Measurements from ENCODE around the gene TRIOBP.
A peak's percentile ranks its signal among the peaks of the same experiment; 100 is the strongest.
"Not testable (repeated sequence)": the region's sequence is repeated elsewhere in the genome, so short reads cannot be mapped to it uniquely, and the experiment has no call there.

The TRIOBP gene

GRCh38 chr22:37778370-37779009 lies 81.6 kb downstream of the TRIOBP start:
- DNase-seq = no peak

DNA sequence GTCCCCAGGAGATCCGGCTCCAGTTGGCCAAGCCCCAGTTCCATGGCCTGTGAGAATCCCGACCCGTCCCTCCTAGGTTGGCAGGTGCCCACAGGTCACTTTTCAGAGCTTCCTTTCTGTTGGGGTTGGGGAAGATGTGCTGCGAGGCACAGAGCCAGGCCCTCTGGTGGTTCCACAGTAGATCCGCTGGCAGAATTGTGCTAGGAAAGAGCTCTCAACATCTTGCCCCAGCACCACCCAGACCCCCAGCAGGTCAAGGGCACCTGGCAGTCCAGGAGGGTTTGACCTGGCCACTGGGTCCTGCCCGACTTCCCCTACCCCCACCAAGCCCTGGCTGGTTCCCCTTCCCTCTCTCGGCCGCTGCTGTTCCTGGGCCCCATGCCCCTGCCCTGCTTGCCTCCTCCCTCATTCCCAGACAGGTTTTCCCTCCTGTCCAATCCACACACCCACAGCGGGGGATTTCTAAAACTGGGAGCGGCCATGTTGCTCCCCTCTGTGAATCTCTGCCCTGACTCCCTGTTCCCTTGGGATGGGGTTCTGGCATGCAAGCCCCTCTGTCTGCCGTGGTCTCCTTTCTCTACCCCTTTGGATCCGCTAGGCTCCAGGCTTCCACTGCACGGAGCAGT lies 84.7 kb downstream of the TRIOBP start:
- no peak for DNase-seq

DNA sequence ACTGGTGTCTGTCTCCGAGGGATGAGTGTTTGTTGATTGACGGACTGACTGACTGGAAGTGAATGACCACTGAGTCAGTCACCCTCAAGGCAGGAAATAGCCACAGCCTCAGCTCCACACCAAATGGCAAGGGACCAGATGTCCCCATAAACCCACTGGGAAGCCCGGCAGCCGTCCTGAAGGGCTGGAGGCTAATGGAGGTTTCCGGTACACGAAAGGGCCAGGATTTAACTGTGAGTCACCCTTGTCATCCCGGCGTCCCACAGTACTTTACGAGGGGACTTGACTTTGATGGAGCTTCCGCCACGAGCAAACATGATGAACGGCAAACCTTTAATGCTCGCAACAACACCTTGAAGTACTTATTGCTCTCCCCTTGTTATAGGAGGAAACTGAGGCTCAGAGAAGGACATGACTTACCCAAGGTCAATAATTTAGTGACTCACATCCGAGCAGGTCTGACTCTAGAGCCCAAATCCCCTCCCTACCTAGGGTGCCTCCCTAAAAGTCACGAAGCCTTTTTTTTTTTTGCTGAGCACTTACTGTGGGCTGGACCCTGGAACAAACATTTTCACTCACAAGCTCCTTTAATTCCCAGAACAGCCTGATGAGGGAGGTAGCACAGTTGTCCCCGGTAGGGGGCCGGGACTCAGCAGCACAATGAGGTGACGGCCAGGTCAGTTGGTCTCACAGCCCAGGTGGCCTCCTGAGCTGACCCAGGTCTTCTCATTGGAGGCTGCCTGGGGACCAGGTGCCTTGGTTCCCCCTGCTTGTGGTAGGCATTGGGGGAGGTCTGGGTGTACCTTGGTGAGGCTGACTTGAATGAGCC lies 85.7 kb downstream of the TRIOBP start:
- no peak for DNase-seq

DNA sequence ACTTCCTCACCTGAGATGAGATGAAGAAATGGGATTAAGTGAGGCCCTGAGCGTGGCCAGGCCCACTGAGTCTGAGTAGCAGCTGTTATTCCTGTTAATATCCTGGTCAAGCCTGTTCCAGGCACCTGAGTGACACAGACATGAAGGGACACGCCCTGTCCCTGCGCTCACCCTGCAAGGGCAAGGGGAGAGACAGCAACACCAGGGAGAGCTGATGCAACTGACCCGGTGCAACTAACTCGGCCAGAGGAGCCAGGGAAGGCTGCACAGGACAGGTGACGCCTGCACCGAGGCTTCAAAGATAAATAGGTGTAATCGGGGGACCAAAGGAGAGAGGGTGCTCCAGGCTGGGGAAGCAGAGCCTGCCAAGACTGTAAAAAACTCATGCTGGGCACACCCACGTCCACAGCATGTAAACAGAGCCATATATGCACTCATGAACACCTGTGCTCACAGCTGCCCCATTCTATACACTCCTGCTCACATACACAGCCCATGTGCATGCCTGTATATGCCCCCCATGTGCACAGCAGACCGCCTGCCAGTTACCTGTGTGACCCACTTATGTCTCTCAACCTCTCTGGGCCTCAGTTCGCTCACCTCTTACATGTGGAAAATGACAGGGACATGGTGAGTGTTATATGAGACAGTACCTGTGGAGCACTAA lies 88.1 kb downstream of the TRIOBP start:
- DNase-seq = no peak

DNA sequence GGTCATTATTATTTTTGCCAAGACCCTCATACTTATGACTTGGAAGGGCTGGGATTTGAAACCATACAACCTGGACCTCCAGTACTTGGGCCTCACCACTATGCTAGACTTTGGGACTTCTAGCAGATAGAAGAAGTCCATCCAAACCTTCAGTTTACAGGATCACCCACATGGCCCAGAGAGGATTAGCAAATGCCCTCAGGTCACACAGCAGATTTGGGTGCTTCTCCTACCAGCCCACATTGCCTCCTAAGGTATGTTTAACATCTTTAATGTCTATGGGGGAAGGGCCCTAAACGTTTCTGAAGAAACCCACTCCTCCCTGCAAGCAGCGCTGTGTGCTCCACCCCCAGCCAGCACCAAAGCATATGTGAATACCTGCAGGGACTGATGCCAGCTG lies 93.4 kb downstream of the TRIOBP start:
- DNase-seq = no peak

GRCh38 chr22:37792494-37792893 lies 95.6 kb downstream of the TRIOBP start:
- no peak for DNase-seq

- no peak for DNase-seq
These were observed 97.5 kb downstream of the TRIOBP start for GRCh38 chr22:37794376-37794775.

- no peak for DNase-seq
These were observed 99.2 kb downstream of the TRIOBP start for GRCh38 chr22:37796079-37796478.

GRCh38 chr22:37797259-37797658 lies 100.4 kb downstream of the TRIOBP start:
- DNase-seq = not testable (repeated sequence)

DNA sequence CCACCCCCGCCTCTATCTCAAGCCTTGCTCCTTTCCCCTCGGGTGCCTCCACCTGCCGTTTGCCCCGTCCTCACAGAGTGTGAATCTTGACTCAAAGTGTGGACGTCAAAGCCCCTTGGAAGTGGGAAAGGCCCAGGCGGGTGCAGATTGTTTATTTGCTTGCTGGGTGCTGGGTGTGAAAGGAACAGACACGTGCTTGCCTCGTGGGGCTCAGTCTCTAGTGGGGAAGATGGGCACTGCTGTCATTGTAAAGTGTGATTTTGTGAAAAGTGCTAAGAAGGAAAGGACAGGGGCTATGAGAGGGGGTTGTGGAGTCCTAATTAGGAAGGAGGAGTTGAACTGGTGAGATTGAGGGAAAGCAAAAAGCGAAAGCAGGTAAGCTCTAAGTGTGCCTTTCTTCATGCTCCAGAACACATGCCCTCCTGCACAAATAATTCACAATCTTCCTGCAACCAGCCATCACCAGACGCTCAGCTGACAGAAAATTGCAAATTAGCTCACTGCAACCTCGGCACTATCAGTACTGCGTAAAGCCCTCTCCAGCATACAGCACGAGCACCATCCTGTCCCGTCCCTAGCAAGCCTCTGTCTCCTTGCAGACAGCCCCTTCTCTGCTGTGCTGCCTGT lies 101.1 kb downstream of the TRIOBP start:
- DNase-seq = no peak

GRCh38 chr22:37799979-37800378 lies 103.1 kb downstream of the TRIOBP start:
- not testable (repeated sequence) for DNase-seq

DNA sequence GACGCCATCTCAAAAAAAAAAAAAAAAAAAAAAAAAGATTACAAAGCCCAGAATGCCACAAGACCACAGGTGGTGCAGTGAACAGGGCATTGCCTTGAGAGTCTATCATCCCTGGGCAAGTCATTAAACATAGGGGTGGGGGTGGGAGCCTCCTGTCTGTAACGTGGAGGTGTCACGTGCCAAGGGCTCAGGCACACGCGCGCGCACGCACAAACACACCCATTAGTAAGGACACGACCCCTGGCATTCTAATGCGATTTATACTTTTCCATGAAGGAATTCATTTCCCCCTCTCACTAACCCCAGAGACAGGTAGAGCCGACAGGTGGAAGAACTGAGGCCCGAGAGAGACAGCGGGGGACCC lies 105.1 kb downstream of the TRIOBP start:
- DNase-seq = no peak

DNA sequence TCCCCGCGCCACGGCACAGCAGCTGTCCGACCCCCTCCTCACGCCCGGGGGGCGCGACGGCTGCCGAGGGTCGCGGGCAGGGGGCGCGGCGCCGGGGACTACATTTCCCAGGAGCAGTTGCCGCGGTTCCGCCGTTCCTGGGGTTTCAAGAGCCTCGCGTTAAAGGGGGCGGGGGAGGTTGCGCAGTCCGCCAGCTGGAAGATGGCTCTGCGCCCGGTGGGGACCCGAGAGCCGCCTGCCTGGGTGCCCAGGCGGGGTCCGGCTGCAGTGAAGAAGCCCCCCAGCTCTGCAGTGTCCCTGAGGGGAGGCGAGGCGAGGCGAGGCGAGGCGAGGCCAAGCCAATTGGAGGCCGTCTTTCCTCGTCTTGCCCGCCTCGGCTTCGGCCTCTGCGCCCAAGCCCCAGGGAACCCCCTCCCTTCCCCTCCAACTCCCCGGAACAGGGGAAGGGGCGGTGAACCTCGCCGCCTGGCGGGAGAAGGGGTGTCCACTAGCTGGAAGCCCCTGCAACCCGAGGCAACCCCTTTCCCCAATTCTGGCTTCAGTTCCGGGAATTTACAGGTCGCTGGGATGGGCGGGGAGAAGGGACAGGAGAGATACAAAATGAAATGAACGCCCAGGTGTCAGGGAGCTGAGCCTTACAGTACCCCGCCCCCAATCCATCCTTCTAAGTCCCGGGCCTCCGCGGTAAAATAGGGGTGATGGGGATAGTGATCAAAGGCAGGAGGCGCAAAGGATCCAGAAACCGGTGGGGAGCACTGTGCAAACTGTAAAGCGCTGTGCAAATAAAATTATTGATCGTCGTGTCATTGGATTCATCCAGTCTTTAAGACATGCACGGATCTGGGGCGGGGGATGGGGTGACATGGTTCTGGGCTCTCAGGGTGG lies 105.7 kb downstream of the TRIOBP start:
- DNase-seq = peak; percentile 94

DNA sequence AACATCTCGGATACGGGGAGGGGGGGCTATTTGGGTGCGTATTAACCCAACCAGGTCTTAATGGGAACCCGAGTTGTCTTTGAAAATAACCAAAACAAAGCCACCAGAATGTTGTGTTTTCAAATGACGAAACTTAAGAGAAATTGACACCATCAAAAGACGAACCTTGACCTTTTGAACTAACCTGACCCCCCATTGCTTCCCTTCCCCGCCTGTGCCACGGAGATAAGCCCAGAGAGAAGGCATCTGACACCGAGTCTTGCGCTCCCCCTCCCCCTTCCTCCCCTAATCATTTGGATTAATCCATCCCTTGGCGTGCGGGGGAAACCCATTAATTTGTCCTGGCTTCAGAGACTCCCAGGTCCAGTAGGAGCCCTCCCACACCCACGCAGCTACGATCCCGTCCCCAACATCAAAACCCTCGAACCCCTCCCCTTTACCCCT lies 106.4 kb downstream of the TRIOBP start:
- DNase-seq = no peak

- peak; percentile 75 for DNase-seq
These were observed 106.9 kb downstream of the TRIOBP start for GRCh38 chr22:37803639-37804351.

DNA sequence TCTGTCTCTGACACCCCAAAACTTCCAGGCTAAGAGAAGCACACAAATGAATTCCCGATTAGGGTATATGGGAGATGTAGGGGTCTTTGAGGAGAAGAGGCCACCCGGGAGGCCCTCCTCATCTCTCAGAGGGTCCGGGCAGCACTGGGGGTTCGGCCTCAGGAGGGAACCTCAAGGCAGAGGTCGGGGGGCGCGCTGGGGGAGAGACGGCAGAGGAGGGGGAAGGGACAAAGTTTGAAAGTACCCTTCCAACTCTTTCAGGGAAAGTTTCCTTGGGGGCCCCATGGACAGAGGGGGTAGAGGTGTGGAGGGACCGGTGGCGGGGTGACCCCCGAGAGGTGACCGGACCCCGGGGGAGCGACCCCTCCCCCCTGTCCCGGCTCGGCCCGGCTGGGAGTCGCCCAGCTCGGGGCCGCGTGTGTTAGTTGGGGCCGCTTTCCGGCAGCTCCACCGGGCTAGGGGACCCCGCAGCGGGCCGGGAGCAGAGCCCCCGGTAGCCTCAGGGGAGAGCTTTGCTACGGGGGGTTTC lies 107.6 kb downstream of the TRIOBP start:
- DNase-seq = peak; percentile 44

- peak; percentile 96 for DNase-seq
These were observed 108.3 kb downstream of the TRIOBP start for GRCh38 chr22:37804881-37805809.

DNA sequence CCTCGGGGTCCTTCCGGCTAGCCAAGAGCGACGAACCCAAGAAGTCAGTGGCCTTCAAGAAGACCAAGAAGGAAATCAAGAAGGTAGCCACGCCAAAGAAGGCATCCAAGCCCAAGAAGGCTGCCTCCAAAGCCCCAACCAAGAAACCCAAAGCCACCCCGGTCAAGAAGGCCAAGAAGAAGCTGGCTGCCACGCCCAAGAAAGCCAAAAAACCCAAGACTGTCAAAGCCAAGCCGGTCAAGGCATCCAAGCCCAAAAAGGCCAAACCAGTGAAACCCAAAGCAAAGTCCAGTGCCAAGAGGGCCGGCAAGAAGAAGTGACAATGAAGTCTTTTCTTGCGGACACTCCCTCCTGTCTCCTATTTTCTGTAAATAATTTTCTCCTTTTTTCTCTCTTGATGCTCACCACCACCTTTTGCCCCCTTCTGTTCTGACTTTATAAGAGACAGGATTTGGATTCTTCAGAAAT lies 109.0 kb downstream of the TRIOBP start:
- no peak for DNase-seq

All from retina (tissue), 1 donor.